GM12874 (cell line): ENCODE results near the gene NIN.

Experiments
- TF ChIP-seq, protein P1 (sequence below): IDR thresholded peaks from 2 replicates; pipeline ENCODE4 v1.5.1; 2011; ENCODE audit warnings: low read depth, mild to moderate bottlenecking, control low read depth, low read length, moderate library complexity; ENCODE audit not compliant: insufficient read depth

NIN gene

DNA sequence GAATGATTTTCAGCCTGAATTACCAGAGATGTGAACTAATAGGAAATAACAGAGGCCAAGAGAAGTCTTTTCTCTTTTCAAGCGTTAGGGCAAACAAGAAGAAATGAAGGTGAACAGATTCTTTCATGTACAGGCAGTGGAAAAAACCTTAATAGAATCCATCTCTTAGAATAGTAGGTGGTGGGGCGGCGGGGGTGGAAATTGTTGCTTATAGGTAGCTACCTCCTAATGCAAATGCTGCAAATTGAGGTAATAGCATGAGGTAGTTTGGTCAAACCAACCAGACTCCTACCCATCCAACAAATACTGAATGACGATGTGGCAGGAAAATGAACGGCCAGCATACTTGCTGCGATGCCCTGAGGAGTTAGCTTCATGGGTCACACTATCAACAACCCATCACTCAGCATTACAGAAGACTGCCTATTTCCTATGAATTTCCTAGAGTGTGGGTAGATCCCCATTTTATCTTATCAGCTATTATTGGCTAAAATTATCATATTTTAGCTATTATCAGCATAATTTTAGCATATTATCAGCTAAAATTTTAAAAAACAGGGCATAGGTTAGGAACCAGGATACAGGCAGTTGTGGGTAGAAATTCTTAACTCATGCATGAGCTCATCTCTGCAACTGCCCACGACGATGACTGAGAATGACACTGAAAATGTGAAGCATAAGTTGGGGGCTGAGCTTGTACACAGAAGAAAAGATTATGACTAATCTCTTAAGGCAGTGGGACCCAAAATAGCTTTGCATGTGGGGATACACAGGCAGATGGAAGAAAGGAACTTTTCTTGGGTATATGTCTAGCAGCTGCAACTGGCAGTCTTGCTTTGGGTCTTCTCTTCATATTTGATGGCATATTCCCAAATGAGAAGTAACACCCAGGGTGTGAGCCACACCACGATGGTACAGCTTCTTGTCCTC lies 68.7 kb downstream of the NIN start:
- TF ChIP-seq, protein P1, sequence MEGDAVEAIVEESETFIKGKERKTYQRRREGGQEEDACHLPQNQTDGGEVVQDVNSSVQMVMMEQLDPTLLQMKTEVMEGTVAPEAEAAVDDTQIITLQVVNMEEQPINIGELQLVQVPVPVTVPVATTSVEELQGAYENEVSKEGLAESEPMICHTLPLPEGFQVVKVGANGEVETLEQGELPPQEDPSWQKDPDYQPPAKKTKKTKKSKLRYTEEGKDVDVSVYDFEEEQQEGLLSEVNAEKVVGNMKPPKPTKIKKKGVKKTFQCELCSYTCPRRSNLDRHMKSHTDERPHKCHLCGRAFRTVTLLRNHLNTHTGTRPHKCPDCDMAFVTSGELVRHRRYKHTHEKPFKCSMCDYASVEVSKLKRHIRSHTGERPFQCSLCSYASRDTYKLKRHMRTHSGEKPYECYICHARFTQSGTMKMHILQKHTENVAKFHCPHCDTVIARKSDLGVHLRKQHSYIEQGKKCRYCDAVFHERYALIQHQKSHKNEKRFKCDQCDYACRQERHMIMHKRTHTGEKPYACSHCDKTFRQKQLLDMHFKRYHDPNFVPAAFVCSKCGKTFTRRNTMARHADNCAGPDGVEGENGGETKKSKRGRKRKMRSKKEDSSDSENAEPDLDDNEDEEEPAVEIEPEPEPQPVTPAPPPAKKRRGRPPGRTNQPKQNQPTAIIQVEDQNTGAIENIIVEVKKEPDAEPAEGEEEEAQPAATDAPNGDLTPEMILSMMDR = no peak

DNA sequence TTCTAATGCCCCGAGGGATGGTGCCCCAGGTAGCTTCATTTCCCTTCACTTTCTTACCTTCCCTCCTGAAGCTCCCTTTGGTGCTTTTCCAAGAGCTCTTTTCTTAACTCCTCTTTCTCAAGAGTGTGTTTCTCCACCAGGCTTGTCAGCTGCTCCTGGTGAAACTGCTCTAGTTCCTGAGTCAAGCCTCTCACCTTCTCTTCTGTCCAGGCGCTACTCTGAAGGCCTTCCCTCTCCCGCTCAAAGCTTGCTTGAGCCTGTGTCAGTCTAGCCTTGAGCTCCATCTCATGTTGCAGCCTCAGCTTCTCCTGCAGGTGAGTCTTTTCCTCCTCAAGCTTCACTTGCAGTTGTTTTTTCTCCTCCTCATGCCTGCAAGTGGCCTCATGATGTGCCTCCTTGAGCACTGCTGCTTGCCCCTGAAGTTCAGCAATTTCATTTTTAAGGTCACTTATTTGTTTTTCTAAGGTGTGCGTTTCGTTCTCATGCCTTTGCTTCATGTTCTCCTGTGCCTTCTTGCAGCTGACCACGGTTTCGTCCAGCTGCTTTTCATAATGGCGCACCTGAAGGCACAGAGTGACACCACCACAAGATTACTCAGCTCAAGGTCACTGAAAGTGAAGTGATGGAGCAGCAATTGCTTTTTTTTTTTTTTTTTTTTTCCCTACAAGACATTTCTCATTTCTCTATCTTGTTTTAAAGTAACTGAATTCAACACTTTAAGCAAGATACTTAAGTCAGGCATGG lies 71.0 kb downstream of the NIN start:
- TF ChIP-seq, protein P1 = no peak

DNA sequence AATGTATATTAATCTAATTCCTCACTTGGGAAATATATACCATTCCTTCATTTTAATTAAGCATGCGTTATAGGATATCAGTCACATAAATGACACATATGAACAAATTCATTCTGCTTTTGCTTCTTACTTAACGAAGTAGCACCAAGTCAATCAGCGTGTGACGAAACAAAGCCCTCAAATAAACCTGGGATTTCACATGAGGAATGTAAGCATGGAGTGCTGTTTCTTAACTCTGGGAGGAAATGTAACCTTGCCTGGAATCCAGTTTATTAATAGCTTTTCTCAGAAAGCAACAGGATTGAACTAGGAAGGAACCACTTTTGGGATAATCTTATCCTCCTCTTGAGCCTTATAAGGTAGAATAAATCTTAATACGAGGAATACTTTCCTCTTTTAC lies 72.0 kb downstream of the NIN start:
- TF ChIP-seq, protein P1 = no peak

DNA sequence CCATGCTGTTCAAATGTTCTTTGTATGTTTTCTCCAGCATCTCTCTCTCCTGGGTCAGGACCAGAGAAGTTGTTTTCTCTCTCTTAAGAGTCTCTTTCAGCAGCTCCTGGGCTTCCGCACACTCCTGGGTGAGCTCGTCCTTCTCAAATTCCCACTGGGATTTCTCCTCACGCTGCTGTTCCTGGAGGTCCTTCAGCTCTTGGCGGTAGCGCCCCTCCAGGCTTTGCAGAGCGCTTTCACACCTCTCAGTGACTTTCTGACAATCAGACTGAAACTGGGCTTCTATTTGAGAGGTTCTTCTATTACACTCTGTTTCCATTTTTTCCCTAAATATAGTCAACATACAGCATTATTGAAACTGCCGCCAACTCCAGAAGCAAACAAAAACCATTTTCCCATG lies 72.7 kb downstream of the NIN start:
- TF ChIP-seq, protein P1 = no peak

DNA sequence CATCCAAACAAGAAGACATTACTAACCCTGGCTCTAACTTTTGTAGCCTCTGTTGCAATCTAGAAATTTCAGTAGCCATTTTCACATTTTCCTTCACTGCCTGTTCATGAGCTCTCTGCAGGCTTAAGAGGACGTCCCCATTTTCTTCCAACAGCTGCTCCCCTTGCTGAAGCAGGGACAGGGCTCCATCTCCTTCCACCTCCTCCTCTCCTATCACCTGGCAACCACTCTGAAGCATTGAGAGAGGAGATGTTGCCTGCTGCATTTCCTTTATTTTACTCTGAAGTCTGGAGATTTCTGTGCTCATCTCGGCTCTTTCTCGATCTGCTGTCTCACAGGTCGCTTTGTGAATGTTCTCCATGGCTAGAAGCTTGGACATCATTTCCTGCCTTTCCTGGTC lies 73.3 kb downstream of the NIN start:
- TF ChIP-seq, protein P1 = no peak

DNA sequence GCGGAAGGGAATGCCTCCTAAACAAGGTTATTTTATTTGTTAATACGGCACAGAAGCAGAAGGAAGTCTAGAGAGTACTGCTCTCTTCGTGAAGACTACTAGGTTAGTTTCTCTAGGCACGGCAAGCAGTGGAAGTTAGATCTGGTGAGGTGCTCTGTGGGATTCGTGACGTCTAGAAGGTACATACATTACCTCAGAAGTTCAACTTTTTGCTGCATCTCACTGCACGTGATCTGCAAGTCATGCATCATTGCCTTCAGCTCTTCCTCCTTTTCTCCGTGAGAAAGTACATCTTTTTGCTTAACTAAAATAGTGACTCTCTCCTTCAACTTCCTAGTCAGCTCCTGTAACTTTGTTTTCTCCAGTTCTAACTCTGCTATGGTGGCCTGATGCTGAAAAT lies 74.7 kb downstream of the NIN start:
- TF ChIP-seq, protein P1 = no peak

DNA sequence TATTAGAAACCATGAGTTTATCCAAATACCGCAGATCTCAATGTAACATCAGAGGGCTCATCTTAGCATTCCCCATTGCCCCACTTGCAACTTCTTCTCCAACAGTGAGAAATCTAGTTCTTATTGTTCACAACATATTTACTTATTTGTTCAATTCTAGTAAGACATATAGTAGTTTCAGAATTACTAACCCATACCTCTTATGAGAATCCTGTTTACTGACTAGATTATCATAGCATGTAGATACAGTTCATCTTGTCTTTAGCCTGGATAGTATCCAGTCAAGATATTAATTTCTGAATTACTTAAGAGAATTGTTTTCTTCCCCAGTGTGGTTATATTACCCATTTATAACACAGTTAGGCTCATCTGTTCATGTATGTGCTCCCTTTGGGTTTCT lies 80.6 kb downstream of the NIN start:
- TF ChIP-seq, protein P1 = no peak
